ENCODE results near the gene PSAT1. TPM values are rescaled to one million over a fixed set of nuclear protein-coding genes. Genes with fewer than 3 reads are reported as not detected.

PSAT1 gene
- total and polyA plus RNA-seq, 2 of the 8 experiments (the other 6 are each of a cell fraction or from before 2014, with no cell fraction given): 204 to 341 TPM

DNA sequence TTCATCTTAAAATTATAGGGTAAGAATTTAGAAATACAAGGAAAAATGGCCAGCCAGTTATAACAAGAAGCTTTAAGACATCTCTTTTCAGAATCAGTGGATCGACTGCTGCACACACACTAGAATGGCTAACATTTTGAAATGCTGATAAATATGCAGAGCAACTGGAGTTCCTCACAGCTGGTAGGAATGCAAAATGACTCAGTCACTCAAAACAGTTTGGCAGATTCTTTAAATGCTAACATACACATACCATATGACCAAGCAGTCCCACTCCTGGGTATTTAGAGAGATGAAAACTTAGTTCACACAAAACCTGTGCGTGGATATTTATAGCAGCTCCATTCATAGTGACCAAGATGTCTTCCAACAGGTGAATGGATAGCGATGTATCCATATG lies 23.2 kb upstream of the PSAT1 start:
- Histone ChIP-seq H3K9me3 (ENCODE audit: insufficient read depth in 2 of 2, low read depth in 1 of 2, low read length in 1 of 2) (no peaks in the 10 kb centered on the region), H3K79me1 (ENCODE audit: low read depth, low read length) (no peaks in the 10 kb centered on the region), H2BK120ac (replicated peaks; ENCODE audit: low read depth, low read length) (no peak overlapping the region), H3K56ac (replicated peaks; ENCODE audit: insufficient read length, low read depth, low read length) (no peak overlapping the region), H3K4me2 (ENCODE audit: insufficient read depth in 1 of 2, low read depth in 2 of 2, low read length in 2 of 2) (no peak overlapping the region), H2BK15ac (ENCODE audit: low read length) (no peak overlapping the region), H2AK5ac (ENCODE audit: low read depth, low read length) (no peak overlapping the region), H4K20me1 (replicated peaks in 1 of 2; ENCODE audit: control insufficient read depth in 1 of 2, insufficient read depth in 2 of 2, low read length in 2 of 2) (no peaks in the 10 kb centered on the region), H3K36me3 (ENCODE audit: control insufficient read depth in 2 of 4, insufficient read depth in 4 of 4, low read length in 3 of 4) (peaks cover 0 to 13% (median 4%) of the 10 kb centered on the region in 4 experiments; a peak in 3 of 8 replicates), H4K91ac (replicated peaks; ENCODE audit: insufficient read length, low read length) (no peak overlapping the region), H4K5ac (ENCODE audit: insufficient read length, low read depth, low read length) (no peak overlapping the region), H3K27ac (ENCODE audit: low read depth, low read length) (no peak overlapping the region), H3K14ac (ENCODE audit: insufficient read length) (no peak overlapping the region), H4K8ac (ENCODE audit: extremely low read depth, insufficient read depth, low read length) (no peak overlapping the region), H3K4me3 (ENCODE audit: extremely low read depth in 1 of 4, insufficient read depth in 2 of 4, low read depth in 3 of 4, low read length in 4 of 4) (no peak overlapping the region), H3K23ac (ENCODE audit: insufficient read length) (no peak overlapping the region), H3K79me2 (ENCODE audit: control insufficient read depth in 1 of 2, insufficient read depth in 2 of 2, low read length in 2 of 2) (no peaks in the 10 kb centered on the region), H3K27me3 (replicated peaks in 1 of 4; ENCODE audit: control insufficient read depth in 3 of 4, extremely low read depth in 1 of 4, insufficient read depth in 3 of 4, low read length in 3 of 4) (no peaks in the 10 kb centered on the region), H3K9ac (replicated peaks in 1 of 4; ENCODE audit: extremely low read depth in 1 of 4, low read depth in 3 of 4, low read length in 3 of 4) (no peak overlapping the region), H3K4me1 (replicated peaks in 1 of 4; ENCODE audit: control insufficient read depth in 3 of 4, insufficient read depth in 4 of 4, low read length in 3 of 4) (no peaks in the 10 kb centered on the region), H3K18ac (ENCODE audit: extremely low read depth, low read length) (no peak overlapping the region), H3K4ac (replicated peaks; ENCODE audit: insufficient read length, low read depth, low read length) (no peak overlapping the region), H3K23me2 (ENCODE audit: low read depth, low read length) (no peaks in the 10 kb centered on the region), H2BK20ac (ENCODE audit: low read length) (no peak overlapping the region), H2BK12ac (ENCODE audit: low read depth, low read length) (no peak overlapping the region), H2AFZ (ENCODE audit: low read length) (no peak overlapping the region), H2BK5ac (ENCODE audit: low read depth, low read length) (no peak overlapping the region)
- DNase-seq (ENCODE audit: low read depth in 1 of 2, low spot score in 2 of 2): no peak
- TF ChIP-seq GABPA (IDR thresholded peaks at IDR 0.05; ENCODE audit: borderline replicate concordance, insufficient read depth, low read length): no peak
- no peak for TF ChIP-seq SIN3A (conservative IDR thresholded peaks at IDR 0.05 in 1 of 2, IDR thresholded peaks at IDR 0.05 in 1 of 2; ENCODE audit: low read depth in 1 of 2, low read length in 2 of 2)
- no peak for TF ChIP-seq EP300 (IDR thresholded peaks at IDR 0.05; ENCODE audit: borderline replicate concordance in 1 of 2, low read depth in 2 of 2, low read length in 2 of 2)
- ChIA-PET POLR2A (ENCODE audit: partially characterized antibody) (interaction anchor here (0.6 to 19.2 kb wide), 5 partner anchors 9 to 656 kb away, joined by 3 to 522 read pairs (median 4); partner anchors contain the start of gene PSAT1), CTCF (ENCODE audit: partially characterized antibody) (no interaction called here)
- 91% methylated on average over 3 of the region's 3 CpGs; no CpG with 5 or more reads in 1 of the 2 experiments for WGBS, 2 experiments (ENCODE audit: extremely low coverage in 1 of 2, insufficient coverage in 1 of 2, insufficient read length in 1 of 2, insufficient replicate concordance in 2 of 2, low coverage in 1 of 2, low lambda C conversion rate in 2 of 2, missing lambda C conversion rate in 1 of 2)
- FAIRE-seq: no peak

All from H1 (cell line).